Measurements from ENCODE around the gene MMP7. TPM values are rescaled to one million over a fixed set of nuclear protein-coding genes. Genes with fewer than 3 reads are reported as not detected.

Gene MMP7
- total RNA-seq, 1 donor, result 0.43 TPM

DNA sequence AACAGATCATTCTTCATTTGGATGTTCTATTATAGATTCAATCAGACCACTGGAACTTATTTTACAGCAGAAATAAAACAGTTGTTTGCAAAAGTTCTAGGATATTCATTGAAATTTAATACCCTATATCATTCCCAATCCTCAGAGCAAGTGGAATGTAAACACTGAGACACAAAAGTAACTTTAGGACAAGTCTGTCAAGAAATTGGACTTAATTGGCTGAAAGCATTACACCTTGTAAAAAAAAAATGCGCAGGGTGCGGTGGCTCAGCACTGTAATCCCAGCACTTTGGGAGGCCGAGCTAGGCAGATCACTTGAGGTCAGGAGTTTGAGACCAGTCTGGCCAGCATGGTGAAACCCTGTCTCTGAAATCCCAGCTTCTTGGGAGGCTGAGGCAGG, 48.1 kb downstream of the MMP7 start:
- DNase-seq (ENCODE audit: low read depth), result no peak
- no peak overlapping the region for H3K4me3 ChIP-seq (ENCODE audit: low read depth, low read length)
- TF ChIP-seq CTCF (IDR thresholded peaks at IDR 0.05; ENCODE audit: insufficient read depth, low read depth, low read length), result no peak

GRCh38 chr11:102479733-102480132, 50.8 kb downstream of the MMP7 start:
- H3K4me3 ChIP-seq (ENCODE audit: low read depth, low read length), result no peak overlapping the region
- no peak for TF ChIP-seq CTCF (IDR thresholded peaks at IDR 0.05; ENCODE audit: insufficient read depth, low read depth, low read length)
- no peak for DNase-seq (ENCODE audit: low read depth)

DNA sequence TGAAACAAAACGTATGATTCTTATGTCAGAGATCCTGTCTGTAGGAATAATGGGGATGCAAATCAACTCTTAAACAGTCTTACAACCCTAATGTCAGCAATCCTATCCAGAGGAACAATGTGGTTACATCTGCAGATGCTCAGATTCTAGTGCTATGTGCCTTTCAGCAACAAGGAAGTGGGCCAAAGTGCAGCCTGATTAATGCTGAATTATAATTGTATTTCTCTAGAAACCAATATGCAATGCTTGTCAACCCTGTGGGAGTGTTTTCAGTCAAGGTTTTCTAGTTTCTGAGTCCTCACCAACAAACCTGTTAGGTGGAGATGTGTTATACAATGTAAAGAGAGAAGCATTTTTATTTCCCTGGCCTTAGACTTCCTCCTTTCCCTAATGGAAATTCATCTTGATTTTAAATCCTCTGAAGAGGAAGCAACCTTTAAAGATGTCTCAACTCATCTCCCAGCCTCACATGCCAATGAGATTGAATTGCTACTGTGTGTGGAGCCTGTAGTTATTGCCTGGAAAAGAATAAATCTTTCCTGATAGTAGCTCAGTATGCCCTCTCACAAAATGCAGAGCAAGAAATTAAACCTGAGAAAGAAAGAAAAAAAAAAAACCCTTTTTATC, 51.8 kb downstream of the MMP7 start:
- H3K4me3 ChIP-seq (ENCODE audit: low read depth, low read length), result no peak overlapping the region
- no peak for DNase-seq (ENCODE audit: low read depth)
- TF ChIP-seq CTCF (IDR thresholded peaks at IDR 0.05; ENCODE audit: insufficient read depth, low read depth, low read length), result no peak

GRCh38 chr11:102476812-102477211, 53.7 kb downstream of the MMP7 start:
- no peak for DNase-seq (ENCODE audit: low read depth)
- no peak overlapping the region for H3K4me3 ChIP-seq (ENCODE audit: low read depth, low read length)
- TF ChIP-seq CTCF (IDR thresholded peaks at IDR 0.05; ENCODE audit: insufficient read depth, low read depth, low read length), result no peak

DNA sequence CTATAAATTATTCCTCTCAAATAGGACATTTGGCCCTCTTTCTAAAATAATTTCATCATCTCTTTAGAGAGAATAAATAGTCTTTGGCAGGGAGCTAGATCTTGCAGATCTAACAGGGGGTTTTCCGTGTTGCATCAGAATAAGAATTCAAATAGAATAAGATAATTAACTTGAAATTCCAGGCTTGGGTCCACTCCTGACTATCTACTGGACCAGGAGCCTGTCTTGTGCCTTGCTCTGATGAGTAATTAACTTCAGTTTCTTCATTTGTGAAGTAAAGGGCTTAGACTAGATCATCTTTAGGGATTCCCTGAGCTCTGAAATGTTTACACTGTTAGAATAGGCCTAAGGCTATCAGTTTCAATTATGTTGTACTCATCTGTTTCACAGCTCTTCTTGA, 54.5 kb downstream of the MMP7 start:
- H3K4me3 ChIP-seq (ENCODE audit: low read depth, low read length), result no peak overlapping the region
- peak; percentile 34 for DNase-seq (ENCODE audit: low read depth)
- no peak for TF ChIP-seq CTCF (IDR thresholded peaks at IDR 0.05; ENCODE audit: insufficient read depth, low read depth, low read length)

DNA sequence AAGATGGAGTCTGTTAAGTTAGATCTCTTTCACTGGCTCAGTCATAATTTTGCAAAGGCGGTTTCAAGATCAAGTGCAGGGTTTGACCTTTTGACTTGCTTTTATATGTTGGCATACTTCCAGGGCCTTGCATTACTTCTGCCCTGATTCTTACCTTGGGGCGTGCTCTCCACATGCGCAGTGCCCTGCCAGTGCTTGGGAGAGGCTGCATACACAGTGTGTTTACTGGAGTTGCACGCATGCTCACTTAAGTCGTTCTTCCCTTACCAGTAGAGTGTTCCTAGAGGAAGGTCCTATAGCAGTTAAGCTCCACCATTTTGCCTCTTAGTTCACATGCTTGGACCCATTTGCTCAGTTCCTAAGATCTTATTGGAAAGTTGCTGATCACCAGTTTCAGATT, 57.0 kb downstream of the MMP7 start:
- no peak overlapping the region for H3K4me3 ChIP-seq (ENCODE audit: low read depth, low read length)
- no peak for TF ChIP-seq CTCF (IDR thresholded peaks at IDR 0.05; ENCODE audit: insufficient read depth, low read depth, low read length)
- no peak for DNase-seq (ENCODE audit: low read depth)

GRCh38 chr11:102472127-102472526, 58.4 kb downstream of the MMP7 start:
- DNase-seq (ENCODE audit: low read depth), result no peak
- no peak overlapping the region for H3K4me3 ChIP-seq (ENCODE audit: low read depth, low read length)
- TF ChIP-seq CTCF (IDR thresholded peaks at IDR 0.05; ENCODE audit: insufficient read depth, low read depth, low read length), result no peak

Data from fibroblast of villous mesenchyme (primary cell).